HepG2 (cell line): Measurements from ENCODE around the gene CYP26A1. TPM values are rescaled to one million over a fixed set of nuclear protein-coding genes. Genes with fewer than 3 reads are reported as not detected.

ENCODE experiments used
- ARNT ChIP-seq: fragments of 450-650 bp; IDR thresholded peaks from 2 replicates; pipeline ENCODE4 v1.6.1; 2017
- polyA plus RNA-seq, 8 experiments: library from polyadenylated mRNA; depleted of rRNA in 3 of 8; stranded (reverse) in 7 of 8; unstranded in 1 of 8; fragments of >200 nt; fragmentation: Illumina TruSeq in 4 of 8; extraction: Trizol in 4 of 8; gene quantifications; 2 replicates each; pipeline versions ENCODE4 v1.2.1 to v1.2.3, GENCODE V29; 2011 to 2016; ENCODE audit warnings: low read depth in 4 of 8, missing spikeins in 1 of 8, mixed read lengths in 1 of 8; ENCODE audit not compliant: insufficient read depth in 1 of 8
- total RNA-seq, 5 experiments: library from RNA; depleted of rRNA; stranded (reverse); fragments of >200 nt; fragmentation: Illumina TruSeq; extraction: Trizol; gene quantifications; 2 replicates each; pipeline ENCODE4 v1.2.3, GENCODE V29; 2016; ENCODE audit warnings: low read depth in 1 of 5
- TF ChIP-seq, protein P1 (sequence below): sonication (generic); formaldehyde crosslinking; conservative IDR thresholded peaks from 2 replicates; pipeline ENCODE4 v1.5.0; 2020; ENCODE audit warnings: missing genetic modification reagents
- TF ChIP-seq, protein P2 (sequence below), 2 experiments: sonication (generic) in 1 of 2; formaldehyde crosslinking in 1 of 2; IDR thresholded peaks; 2 replicates each; pipeline versions ENCODE4 v1.6.1 to v1.9.0; 2014 to 2022; ENCODE audit warnings: antibody characterized with exemption in 1 of 2, borderline replicate concordance in 1 of 2, inconsistent platforms in 1 of 2, low read depth in 1 of 2, missing genetic modification reagents in 1 of 2

CYP26A1 gene
- total and polyA plus RNA-seq, 2 of the 13 experiments (the other 11 are each of a cell fraction or from before 2014, with no cell fraction given), result 0.15 TPM; not detected in 1

DNA sequence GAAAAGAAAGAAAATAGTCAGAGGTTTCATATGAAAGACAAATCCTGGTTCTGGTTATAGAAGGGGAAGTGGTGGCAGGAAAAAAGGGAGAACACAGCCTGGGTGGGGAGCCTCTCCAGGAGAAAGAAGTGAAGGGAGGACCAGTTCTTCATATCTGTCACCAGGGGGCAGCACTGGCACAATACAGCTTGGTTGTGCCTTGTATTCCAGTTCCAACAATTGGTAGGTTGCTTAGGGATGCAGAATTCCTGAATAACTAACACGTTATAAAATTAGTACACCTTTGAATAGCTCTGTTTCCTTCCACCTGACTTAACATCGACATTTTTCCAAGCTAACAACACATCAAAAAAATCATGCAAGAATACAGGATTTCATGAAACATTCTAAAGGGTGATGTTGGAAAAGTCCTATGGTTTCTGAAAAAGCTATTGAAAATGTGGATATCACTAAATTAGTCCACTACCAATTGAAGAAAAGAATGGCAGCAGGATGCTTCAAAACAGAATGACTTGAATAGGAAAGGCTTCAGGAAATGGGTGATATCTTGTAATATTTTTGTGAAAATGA is 52.9 kb downstream of the CYP26A1 start (continued):
- TF ChIP-seq, protein P1, sequence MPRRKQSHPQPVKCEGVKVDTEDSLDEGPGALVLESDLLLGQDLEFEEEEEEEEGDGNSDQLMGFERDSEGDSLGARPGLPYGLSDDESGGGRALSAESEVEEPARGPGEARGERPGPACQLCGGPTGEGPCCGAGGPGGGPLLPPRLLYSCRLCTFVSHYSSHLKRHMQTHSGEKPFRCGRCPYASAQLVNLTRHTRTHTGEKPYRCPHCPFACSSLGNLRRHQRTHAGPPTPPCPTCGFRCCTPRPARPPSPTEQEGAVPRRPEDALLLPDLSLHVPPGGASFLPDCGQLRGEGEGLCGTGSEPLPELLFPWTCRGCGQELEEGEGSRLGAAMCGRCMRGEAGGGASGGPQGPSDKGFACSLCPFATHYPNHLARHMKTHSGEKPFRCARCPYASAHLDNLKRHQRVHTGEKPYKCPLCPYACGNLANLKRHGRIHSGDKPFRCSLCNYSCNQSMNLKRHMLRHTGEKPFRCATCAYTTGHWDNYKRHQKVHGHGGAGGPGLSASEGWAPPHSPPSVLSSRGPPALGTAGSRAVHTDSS (CRISPR knock-in tag), result no peak
- TF ChIP-seq, protein P2, sequence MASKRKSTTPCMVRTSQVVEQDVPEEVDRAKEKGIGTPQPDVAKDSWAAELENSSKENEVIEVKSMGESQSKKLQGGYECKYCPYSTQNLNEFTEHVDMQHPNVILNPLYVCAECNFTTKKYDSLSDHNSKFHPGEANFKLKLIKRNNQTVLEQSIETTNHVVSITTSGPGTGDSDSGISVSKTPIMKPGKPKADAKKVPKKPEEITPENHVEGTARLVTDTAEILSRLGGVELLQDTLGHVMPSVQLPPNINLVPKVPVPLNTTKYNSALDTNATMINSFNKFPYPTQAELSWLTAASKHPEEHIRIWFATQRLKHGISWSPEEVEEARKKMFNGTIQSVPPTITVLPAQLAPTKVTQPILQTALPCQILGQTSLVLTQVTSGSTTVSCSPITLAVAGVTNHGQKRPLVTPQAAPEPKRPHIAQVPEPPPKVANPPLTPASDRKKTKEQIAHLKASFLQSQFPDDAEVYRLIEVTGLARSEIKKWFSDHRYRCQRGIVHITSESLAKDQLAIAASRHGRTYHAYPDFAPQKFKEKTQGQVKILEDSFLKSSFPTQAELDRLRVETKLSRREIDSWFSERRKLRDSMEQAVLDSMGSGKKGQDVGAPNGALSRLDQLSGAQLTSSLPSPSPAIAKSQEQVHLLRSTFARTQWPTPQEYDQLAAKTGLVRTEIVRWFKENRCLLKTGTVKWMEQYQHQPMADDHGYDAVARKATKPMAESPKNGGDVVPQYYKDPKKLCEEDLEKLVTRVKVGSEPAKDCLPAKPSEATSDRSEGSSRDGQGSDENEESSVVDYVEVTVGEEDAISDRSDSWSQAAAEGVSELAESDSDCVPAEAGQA (IDR thresholded peaks at IDR 0.05; ENCODE audit: low read depth), result no peak
- TF ChIP-seq, protein P2 (CRISPR knock-in tag; IDR thresholded peaks at IDR 0.05; ENCODE audit: borderline replicate concordance), result no peak
- no peak for TF ChIP-seq ARNT
- TF ChIP-seq, all 625 proteins: peak for 4

Other genes with a start within 250 kb of the CYP26A1 start
- gene EXOC6, start 225.4 kb upstream of the CYP26A1 start, total RNA-seq (2016; rRNA removed; fragmentation: Illumina TruSeq; extraction: Trizol), result 22.2 and 48.7 TPM in 2 replicates
- 29.2 and 49.6 TPM in 2 replicates for gene EXOC6, start 225.4 kb upstream of the CYP26A1 start, polyA plus RNA-seq (2011; rRNA removed)
- gene CYP26C1, start 13.1 kb upstream of the CYP26A1 start, total RNA-seq (2016; rRNA removed; fragmentation: Illumina TruSeq; extraction: Trizol), result 0.02 TPM in 1 of 2 replicates, not detected in the other
- not detected in 2 replicates for gene CYP26C1, start 13.1 kb upstream of the CYP26A1 start, polyA plus RNA-seq (2011; rRNA removed)